Endothelial cell of umbilical vein (primary cell): ENCODE data around the gene UBFD1. TPM values are rescaled to one million over a fixed set of nuclear protein-coding genes. Genes with fewer than 3 reads are reported as not detected.

ENCODE experiments used
- BruUV-seq: library from RNA; stranded (reverse); fragments of 400-500 nt; replicated peaks from 2 replicates; lab custom pipeline; 2021; lab: Mats Ljungman, UMichigan
- CTCF ChIA-PET: fragments of 300-600, 350-600 bp; sonication (Branson Sonifier 250); formaldehyde crosslinking; loops from one replicate; lab custom pipeline; 2021; ENCODE audit warnings: antibody characterized with exemption, inconsistent platforms; lab: Charles Lee
- POLR2A ChIA-PET: fragments of 300-600, 350-600 bp; sonication (Branson Sonifier 250); formaldehyde crosslinking; loops from one replicate; lab custom pipeline; 2021; ENCODE audit warnings: antibody characterized with exemption, inconsistent platforms; lab: Charles Lee
- DNase-seq: peaks from one replicate; pipeline ENCODE4 v3.0.0-alpha.2; 2011; ENCODE audit warnings: low read depth, low spot score
- FAIRE-seq: peaks from 2 replicates; lab custom pipeline; 2011; peaks lifted over from hg19 to GRCh38; lab: Jason Lieb, UNC
- H2AFZ ChIP-seq: 2 replicates; pipeline ENCODE4 v1.6.0; 2012; ENCODE audit warnings: low read depth, low read length, control low read depth, inconsistent platforms
- H3K27ac ChIP-seq: 2 replicates; pipeline ENCODE4 v1.5.1; 2011; ENCODE audit warnings: low read depth, mild to moderate bottlenecking, control low read depth, low read length, moderate library complexity; ENCODE audit not compliant: insufficient read depth
- H3K27me3 ChIP-seq, 2 experiments: 2 replicates each; pipeline versions ENCODE4 v1.6.0 to v1.6.1; 2011; ENCODE audit warnings: low read length in 2 of 2, mixed read lengths in 1 of 2; ENCODE audit not compliant: control insufficient read depth in 2 of 2, insufficient read depth in 2 of 2
- H3K36me3 ChIP-seq, 2 experiments: 2 replicates in 1 of 2; 3 replicates in 1 of 2; pipeline ENCODE4 v1.5.1; 2011; ENCODE audit warnings: low read length in 2 of 2, mild to moderate bottlenecking in 1 of 2, moderate library complexity in 1 of 2; ENCODE audit not compliant: control insufficient read depth in 2 of 2, insufficient read depth in 2 of 2; ENCODE audit errors: extremely low read depth in 1 of 2
- H3K4me1 ChIP-seq: 3 replicates; pipeline ENCODE4 v1.5.1; 2011; ENCODE audit warnings: mild to moderate bottlenecking, low read length; ENCODE audit not compliant: control insufficient read depth, insufficient read depth; ENCODE audit errors: extremely low read depth
- H3K4me2 ChIP-seq: 2 replicates; pipeline ENCODE4 v1.6.1; 2011; ENCODE audit warnings: low read length, control low read depth, mixed read lengths; ENCODE audit not compliant: insufficient read depth
- H3K4me3 ChIP-seq, 3 experiments: fragments of 200-600 bp in 1 of 3; sonication (generic), shearing (Covaris generic) in 1 of 3; replicated peaks in 1 of 3; 2 replicates each; pipeline ENCODE4 v1.5.1; 2011 to 2016; ENCODE audit warnings: control low read depth in 3 of 3, low read length in 3 of 3, mild to moderate bottlenecking in 2 of 3, inconsistent platforms in 1 of 3, low read depth in 1 of 3, moderate library complexity in 1 of 3; ENCODE audit not compliant: insufficient read depth in 1 of 3
- H3K79me2 ChIP-seq: 2 replicates; pipeline ENCODE4 v1.6.0; 2012; ENCODE audit warnings: low read length, inconsistent platforms; ENCODE audit not compliant: control insufficient read depth, insufficient read depth
- H3K9ac ChIP-seq: replicated peaks from 2 replicates; pipeline ENCODE3; 2011; ENCODE audit warnings: low read length, control low read depth; ENCODE audit not compliant: insufficient read depth; ENCODE audit errors: extremely low read depth
- H3K9me1 ChIP-seq: replicated peaks from 3 replicates; pipeline ENCODE4 v1.6.0; 2011; ENCODE audit warnings: mild to moderate bottlenecking, low read length; ENCODE audit not compliant: control insufficient read depth, insufficient read depth; ENCODE audit errors: extremely low read depth
- H3K9me3 ChIP-seq: replicated peaks from 2 replicates; pipeline ENCODE4 v1.5.1; 2012; ENCODE audit warnings: low read length, inconsistent platforms; ENCODE audit not compliant: control insufficient read depth, insufficient read depth
- H4K20me1 ChIP-seq: replicated peaks from 2 replicates; pipeline ENCODE3; 2011; ENCODE audit warnings: mild to moderate bottlenecking, low read length; ENCODE audit not compliant: control insufficient read depth, insufficient read depth; ENCODE audit errors: extremely low read depth
- CTCF ChIP-seq, 2 donors: IDR thresholded peaks; 1 replicate in 1 of 2; 2 replicates in 1 of 2; pipeline ENCODE4 v1.5.1; 2011; ENCODE audit warnings: low read length in 2 of 2, mild to moderate bottlenecking in 2 of 2, moderate library complexity in 2 of 2, control low read depth in 1 of 2, inconsistent platforms in 1 of 2, low read depth in 1 of 2; ENCODE audit not compliant: insufficient read depth in 1 of 2; ENCODE audit errors: extremely low read depth in 1 of 2
- EZH2 ChIP-seq: IDR thresholded peaks from 2 replicates; pipeline ENCODE4 v1.6.1; 2012; ENCODE audit warnings: borderline replicate concordance, low read depth, mild to moderate bottlenecking, moderate library complexity, low read length, inconsistent platforms; ENCODE audit not compliant: severe bottlenecking
- FOS ChIP-seq: IDR thresholded peaks from 2 replicates; pipeline ENCODE4 v1.6.1; 2011; ENCODE audit warnings: mild to moderate bottlenecking, low read length, moderate library complexity, borderline replicate concordance; ENCODE audit not compliant: insufficient read depth
- GATA2 ChIP-seq: IDR thresholded peaks from 2 replicates; pipeline ENCODE4 v1.7.0; 2011; ENCODE audit warnings: low read depth, mild to moderate bottlenecking, moderate library complexity, mixed read lengths, low read length; ENCODE audit not compliant: insufficient read length, insufficient read depth
- JUN ChIP-seq: IDR thresholded peaks from 2 replicates; pipeline ENCODE4 v1.6.1; 2011; ENCODE audit warnings: borderline replicate concordance, low read depth; ENCODE audit not compliant: insufficient read length, insufficient read depth
- MYC ChIP-seq: IDR thresholded peaks from one replicate; pipeline ENCODE4 v1.6.1; 2011; ENCODE audit warnings: mild to moderate bottlenecking, low read depth, low read length
- POLR2A ChIP-seq: IDR thresholded peaks from 2 replicates; pipeline ENCODE4 v1.6.1; 2012; ENCODE audit warnings: low read depth, mild to moderate bottlenecking, control low read depth, low read length
- POLR2AphosphoS5 ChIP-seq: IDR thresholded peaks from 2 replicates; pipeline ENCODE4 v1.6.1; 2012; ENCODE audit warnings: low read depth, mild to moderate bottlenecking, control low read depth, low read length, moderate library complexity; ENCODE audit not compliant: insufficient read depth
- dilution Hi-C: fragments of 300-500 bp; cut with MboI; formaldehyde crosslinking; loops from one replicate; pipeline ENCODE4 v1.15.0; 2019; ENCODE audit warnings: low sequenced_read_pairs; ENCODE audit not compliant: extremely low pct_ligation_motif_present
- intact Hi-C: fragments of 100-400 bp; cut with micrococcal nuclease; formaldehyde crosslinking; loops from one replicate; pipeline ENCODE4 v1.10.0; 2022
- polyA plus RNA-seq, 4 experiments: library from polyadenylated mRNA; depleted of rRNA in 3 of 4; stranded (reverse) in 3 of 4; unstranded in 1 of 4; fragments of >200 nt; gene quantifications; 2 replicates each; pipeline versions ENCODE4 v1.2.1 to v1.2.3, GENCODE V29; 2011 to 2012; ENCODE audit warnings: missing spikeins in 1 of 4
- total RNA-seq: library from RNA; stranded (reverse); gene quantifications from 2 replicates; pipeline ENCODE4 v1.2.3, GENCODE V29; 2021
- TF ChIP-seq, protein P1 (sequence below): IDR thresholded peaks from 2 replicates; pipeline ENCODE4 v1.6.1; 2011; ENCODE audit not compliant: insufficient read depth, insufficient read length

The UBFD1 gene
- total and polyA plus RNA-seq, 2 donors (not counting 3 experiments of a cell fraction or from before 2014, with no cell fraction given): 50.0 to 69.9 TPM

DNA sequence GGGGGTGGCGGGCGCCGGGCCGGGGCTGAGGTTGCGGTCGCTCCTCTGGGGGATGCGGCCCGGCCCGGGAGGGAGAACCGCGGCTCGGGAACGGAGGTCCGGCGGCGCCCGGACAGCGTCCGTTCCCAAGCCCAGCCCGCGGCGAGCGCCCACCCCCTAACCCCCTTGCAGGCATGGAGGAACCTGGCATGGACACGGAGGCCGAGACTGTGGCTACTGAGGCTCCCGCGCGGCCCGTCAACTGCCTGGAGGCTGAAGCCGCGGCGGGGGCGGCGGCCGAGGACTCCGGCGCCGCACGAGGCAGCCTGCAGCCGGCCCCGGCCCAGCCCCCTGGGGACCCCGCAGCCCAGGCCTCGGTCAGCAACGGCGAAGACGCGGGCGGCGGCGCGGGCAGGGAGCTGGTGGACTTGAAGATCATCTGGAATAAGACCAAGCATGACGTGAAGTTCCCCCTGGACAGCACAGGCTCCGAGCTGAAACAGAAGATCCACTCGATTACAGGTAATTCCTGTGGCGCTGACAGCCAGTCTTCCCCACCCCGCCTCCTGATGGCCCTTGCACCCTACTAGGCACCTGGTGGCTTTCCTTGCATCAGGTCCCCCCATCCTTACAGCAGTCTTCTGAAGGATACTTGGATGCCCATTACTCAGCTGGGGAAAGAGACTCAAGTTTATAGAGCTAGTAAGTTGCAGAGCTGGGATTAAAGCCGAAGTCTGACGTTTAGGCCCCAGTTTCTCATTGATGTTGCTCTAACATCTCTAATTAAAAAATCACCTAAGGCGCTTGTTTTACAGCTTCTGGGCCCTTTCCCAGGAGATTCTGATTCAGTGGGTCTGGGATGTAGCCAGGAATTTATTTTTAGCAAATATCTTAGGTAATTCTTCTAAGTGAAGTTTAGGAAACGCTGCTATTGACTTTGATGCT lies 514 bp downstream of the UBFD1 start:
- FAIRE-seq (peak; percentile 24), DNase-seq (no peak)
- Histone ChIP-seq H4K20me1 (no peaks in the 10 kb centered on the region), H3K9me1 (no peaks in the 10 kb centered on the region), H3K9ac (peak overlapping the region; percentile 87), H3K27ac (peak overlapping the region; percentile 74), H3K79me2 (peaks cover 30% of the 10 kb centered on the region), H3K4me3 (peak overlapping the region; percentile 74 to 92 (median 86)), H3K27me3 (no peaks in the 10 kb centered on the region), H3K4me2 (peak overlapping the region; percentile 91), H2AFZ (peak overlapping the region; percentile 83), H3K36me3 (peaks cover 12% of the 10 kb centered on the region in 2 experiments), H3K9me3 (no peaks in the 10 kb centered on the region), H3K4me1 (peaks cover 12% of the 10 kb centered on the region)
- dilution Hi-C loops: no loop called here
- BruUV-seq: no TSS peak
- TF ChIP-seq POLR2A: no peak
- TF ChIP-seq, protein P1, sequence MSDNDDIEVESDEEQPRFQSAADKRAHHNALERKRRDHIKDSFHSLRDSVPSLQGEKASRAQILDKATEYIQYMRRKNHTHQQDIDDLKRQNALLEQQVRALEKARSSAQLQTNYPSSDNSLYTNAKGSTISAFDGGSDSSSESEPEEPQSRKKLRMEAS: no peak
- TF ChIP-seq JUN: no peak
- no peak for TF ChIP-seq CTCF (IDR thresholded peaks at IDR 0.05; ENCODE audit: extremely low read depth in 1 of 2, insufficient read depth in 1 of 2, low read depth in 1 of 2, low read length in 2 of 2)
- TF ChIP-seq EZH2: no peak
- TF ChIP-seq MYC: no peak
- no peak for TF ChIP-seq POLR2AphosphoS5
- no peak for TF ChIP-seq FOS
- TF ChIP-seq GATA2: no peak
- ChIA-PET CTCF (interaction anchor here (0.8 to 1.6 kb wide), 15 partner anchors 12 to 170 kb away, joined by 3 to 11 read pairs (median 5); partner anchors contain the start of genes DCTN5, NDUFAB1 and PALB2), POLR2A (interaction anchor here (0.9 to 1.2 kb wide), 2 partner anchors 17 to 66 kb away, joined by 4 to 5 read pairs; no protein-coding TSS in a partner anchor)
- intact Hi-C loops: loop anchor here (1.0 to 2.0 kb wide), 12 partner anchors 38 to 981 kb away; partner anchors contain the start of genes COG7, DCTN5, GGA2 and NDUFAB1
